Stimulated activated naive CD8-positive, alpha-beta T cell treated with anti-CD3 and anti-CD28 coated beads, Interleukin-15, amount 100 ng/mL, for 72 hours (primary cell): ENCODE results near the gene C2orf15.
A peak's percentile ranks its signal among the peaks of the same experiment; 100 is the strongest.
"Not testable (repeated sequence)": the region's sequence is repeated elsewhere in the genome, so short reads cannot be mapped to it uniquely, and the experiment has no call there.

Experiments used
- ATAC-seq: fragments of 150-1000 bp; cut with Tn5 transposase; 2 replicates; pipeline ENCODE4 v1.10.0; 2021; ENCODE audit warnings: mild to moderate bottlenecking, moderate library complexity
- DNase-seq, 2 donors: peaks; one replicate each; pipeline ENCODE4 v3.0.0; 2021 to 2022
- H3K27ac Mint-ChIP-seq, 2 donors: one replicate each; pipeline ENCODE4 v1.8.0; 2022; ENCODE audit warnings: mild to moderate bottlenecking in 2 of 2, mixed read lengths in 2 of 2, moderate library complexity in 2 of 2
- H3K27me3 Mint-ChIP-seq: one replicate; pipeline ENCODE4 v1.8.0; 2022; ENCODE audit warnings: mixed read lengths
- H3K4me1 Mint-ChIP-seq: one replicate; pipeline ENCODE4 v1.8.0; 2022; ENCODE audit warnings: mild to moderate bottlenecking, mixed read lengths
- H3K4me3 Mint-ChIP-seq, 2 donors: one replicate each; pipeline ENCODE4 v1.8.0; 2022; ENCODE audit warnings: mild to moderate bottlenecking in 2 of 2, mixed read lengths in 2 of 2, moderate library complexity in 1 of 2
- H3K9me3 Mint-ChIP-seq, 2 donors: one replicate each; pipeline ENCODE4 v1.8.0; 2022; ENCODE audit warnings: mixed read lengths in 2 of 2

C2orf15 gene

GRCh38 chr2:99190548-99190947 lies 49.0 kb downstream of the C2orf15 start:
- Mint-ChIP-seq H3K27me3 (no peaks in the 10 kb centered on the region), H3K4me3 (no peak overlapping the region)

GRCh38 chr2:99192364-99192763 lies 50.9 kb downstream of the C2orf15 start:
- not testable (repeated sequence) for H3K4me1 Mint-ChIP-seq, H3K27ac Mint-ChIP-seq, H3K27me3 Mint-ChIP-seq, H3K9me3 Mint-ChIP-seq, DNase-seq, H3K4me3 Mint-ChIP-seq, ATAC-seq

More at GRCh38 chr2:99190548-99190947, 49.0 kb downstream of the C2orf15 start:
- H3K9me3 Mint-ChIP-seq = no peaks in the 10 kb centered on the region
- H3K4me1 Mint-ChIP-seq = peaks cover 15% of the 10 kb centered on the region
- ATAC-seq (no peak), DNase-seq (no peak)
- no peak overlapping the region for H3K27ac Mint-ChIP-seq

DNA sequence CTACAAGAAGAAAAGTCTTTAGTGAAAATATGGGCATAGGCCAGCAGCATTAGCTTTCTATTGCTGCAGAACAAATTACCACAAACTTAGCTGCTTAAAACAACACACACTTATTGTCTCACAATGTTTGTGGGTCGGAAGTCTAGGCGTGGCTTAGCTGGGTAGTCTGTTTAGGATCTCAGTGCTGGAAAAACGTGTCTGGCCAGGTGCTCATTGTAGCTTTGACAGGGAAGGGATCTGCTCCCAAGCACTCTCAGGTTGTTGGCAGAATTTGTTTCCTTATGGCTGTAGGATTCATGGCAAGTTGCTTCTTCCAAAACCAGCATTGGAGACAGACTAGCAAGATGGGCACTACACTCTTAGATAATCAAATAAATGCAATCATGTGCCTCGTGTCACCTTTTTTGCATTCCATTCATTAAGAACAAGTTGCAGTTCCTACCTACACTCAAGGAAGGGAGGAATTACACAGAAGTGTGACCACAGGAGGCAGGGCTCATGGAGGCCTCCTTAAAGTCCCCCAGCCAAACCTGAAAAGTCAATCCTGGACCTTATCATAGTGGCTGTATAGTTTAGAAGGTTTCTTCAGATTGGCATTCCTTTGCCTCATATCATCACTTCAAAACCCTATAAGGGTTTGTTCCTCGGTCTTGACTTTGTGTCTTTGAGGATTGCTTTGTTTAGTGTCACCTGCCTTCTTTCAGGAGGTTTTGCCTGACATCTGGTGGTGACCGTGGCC lies 56.8 kb downstream of the C2orf15 start:
- DNase-seq (no peak), ATAC-seq (no peak)
- Mint-ChIP-seq H3K27ac (no peak overlapping the region), H3K9me3 (no peaks in the 10 kb centered on the region), H3K27me3 (no peaks in the 10 kb centered on the region), H3K4me3 (no peak overlapping the region), H3K4me1 (no peaks in the 10 kb centered on the region)

DNA sequence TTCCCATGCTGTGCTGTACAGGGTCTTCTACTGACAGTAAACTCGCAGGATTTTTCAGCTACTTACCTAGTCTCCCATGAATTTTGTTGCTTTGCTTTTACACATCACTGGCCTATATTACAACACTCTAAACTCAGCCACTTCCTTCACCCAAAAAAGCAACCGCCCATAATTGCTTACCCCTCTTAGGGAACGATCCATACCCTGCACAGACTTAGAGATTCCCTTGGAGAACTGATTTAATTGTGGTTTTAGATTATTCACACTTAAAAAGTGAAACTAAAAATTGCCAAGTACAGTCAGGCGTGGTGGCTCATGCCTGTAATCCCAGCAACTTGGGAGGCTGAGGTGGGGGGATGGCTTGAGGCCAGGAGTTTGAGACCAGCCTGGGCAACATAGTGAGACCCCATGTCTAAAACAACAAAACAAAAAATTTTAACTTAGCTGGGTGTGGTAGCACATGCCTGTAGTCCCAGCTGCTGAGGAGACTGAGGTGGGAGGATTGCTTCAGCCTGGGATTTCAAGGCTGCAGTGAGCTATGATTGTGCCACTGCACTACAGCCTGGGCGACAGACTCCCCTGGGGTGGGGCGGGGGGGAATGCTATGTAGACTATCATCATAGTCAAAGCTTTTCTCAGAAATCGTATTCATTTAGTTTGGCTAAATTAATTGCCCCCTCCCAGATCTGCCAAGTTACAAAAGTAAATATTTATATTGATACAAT lies 58.7 kb downstream of the C2orf15 start:
- no peaks in the 10 kb centered on the region for H3K9me3 Mint-ChIP-seq
- DNase-seq = no peak
- H3K4me1 Mint-ChIP-seq = no peaks in the 10 kb centered on the region
- H3K27ac Mint-ChIP-seq = peak overlapping the region in 1 of 2 donors; percentile 67
- H3K27me3 Mint-ChIP-seq = no peaks in the 10 kb centered on the region
- no peak for ATAC-seq
- H3K4me3 Mint-ChIP-seq = no peak overlapping the region
